H1 (cell line): ENCODE data around the gene KRTAP17-1.

ENCODE experiments used
- CTCF ChIP-seq, 3 experiments: IDR thresholded peaks; 1 replicate in 2 of 3; 2 replicates in 1 of 3; pipeline versions ENCODE4 v1.5.1 to v1.6.1; 2011; ENCODE audit warnings: low read length in 3 of 3, mild to moderate bottlenecking in 3 of 3, inconsistent platforms in 2 of 3, low read depth in 1 of 3, moderate library complexity in 1 of 3; ENCODE audit not compliant: insufficient read depth in 1 of 3; ENCODE audit errors: control extremely low read depth in 1 of 3
- EP300 ChIP-seq, 2 experiments: IDR thresholded peaks; 1 replicate in 1 of 2; 2 replicates in 1 of 2; pipeline ENCODE4 v1.6.1; 2011 to 2012; ENCODE audit warnings: low read depth in 2 of 2, low read length in 2 of 2, mild to moderate bottlenecking in 2 of 2, borderline replicate concordance in 1 of 2, inconsistent platforms in 1 of 2, moderate library complexity in 1 of 2
- EZH2 ChIP-seq: fragments of 200-600 bp; sonication (generic); IDR thresholded peaks from 2 replicates; pipeline ENCODE4 v1.7.1; 2012; ENCODE audit warnings: low read depth, mild to moderate bottlenecking, moderate library complexity, low read length, inconsistent platforms; ENCODE audit not compliant: severe bottlenecking
- HDAC2 ChIP-seq, 2 experiments: fragments of 300-600 bp in 1 of 2; sonication (generic) in 1 of 2; IDR thresholded peaks; 2 replicates each; pipeline ENCODE4 v1.6.1; 2011 to 2012; ENCODE audit warnings: low read depth in 2 of 2, low read length in 2 of 2, mild to moderate bottlenecking in 2 of 2, moderate library complexity in 2 of 2, borderline replicate concordance in 1 of 2, inconsistent platforms in 1 of 2
- KDM1A ChIP-seq: fragments of 200-600, 300-600 bp; sonication (generic); IDR thresholded peaks from 2 replicates; pipeline ENCODE4 v1.7.1; 2016; ENCODE audit warnings: mild to moderate bottlenecking, low read length, borderline replicate concordance
- POLR2A ChIP-seq, 2 experiments: IDR thresholded peaks; 1 replicate in 1 of 2; 2 replicates in 1 of 2; pipeline ENCODE4 v1.6.1; 2011; ENCODE audit warnings: low read depth in 2 of 2, low read length in 2 of 2, mild to moderate bottlenecking in 2 of 2; ENCODE audit errors: control extremely low read depth in 1 of 2
- POLR2AphosphoS5 ChIP-seq: IDR thresholded peaks from 2 replicates; pipeline ENCODE4 v1.6.1; 2011; ENCODE audit warnings: low read depth, low read length
- TCF12 ChIP-seq: IDR thresholded peaks from 2 replicates; pipeline ENCODE4 v1.6.1; 2011; ENCODE audit warnings: low read depth, mild to moderate bottlenecking, low read length
- YY1 ChIP-seq: IDR thresholded peaks from 2 replicates; pipeline ENCODE4 v1.6.1; 2011; ENCODE audit warnings: low read depth, mild to moderate bottlenecking, low read length

- TF ChIP-seq KDM1A (no peak), EP300 (IDR thresholded peaks at IDR 0.05; ENCODE audit: borderline replicate concordance in 1 of 2, low read depth in 2 of 2, low read length in 2 of 2) (no peak), HDAC2 (IDR thresholded peaks at IDR 0.05; ENCODE audit: borderline replicate concordance in 1 of 2, low read depth in 2 of 2, low read length in 2 of 2) (no peak), YY1 (no peak), CTCF (IDR thresholded peaks at IDR 0.05; ENCODE audit: control extremely low read depth in 1 of 3, insufficient read depth in 1 of 3, low read depth in 1 of 3, low read length in 3 of 3) (no peak), POLR2AphosphoS5 (no peak), TCF12 (no peak), EZH2 (no peak), POLR2A (IDR thresholded peaks at IDR 0.05; ENCODE audit: control extremely low read depth in 1 of 2, low read depth in 2 of 2, low read length in 2 of 2) (no peak)
Measured at GRCh38 chr17:41340934-41341861, 25.7 kb upstream of the KRTAP17-1 start.
